ENCODE data around the gene CLDN9. TPM values are rescaled to one million over a fixed set of nuclear protein-coding genes. Genes with fewer than 3 reads are reported as not detected.

The CLDN9 gene
- total and polyA plus RNA-seq, 9 of the 15 experiments (the other 6 are each of a cell fraction or from before 2014, with no cell fraction given): 0.12 to 0.44 (median 0.22) TPM; not detected in 4

GRCh38 chr16:3028716-3029319 lies 16.1 kb downstream of the CLDN9 start (continued):
- TF ChIP-seq HOMEZ (CRISPR knock-in tag; IDR thresholded peaks at IDR 0.05): no peak
- peak; percentile 25 for TF ChIP-seq GTF3C2 (IDR thresholded peaks at IDR 0.05; ENCODE audit: borderline replicate concordance, extremely low read depth, insufficient read length)
- TF ChIP-seq SMARCA5 (IDR thresholded peaks at IDR 0.05): peak; percentile 73; the same call in 1 of the 2 replicates
- no peak for TF ChIP-seq ZNF395 (CRISPR knock-in tag; IDR thresholded peaks at IDR 0.05)
- TF ChIP-seq MBD2 (IDR thresholded peaks at IDR 0.05; ENCODE audit: borderline replicate concordance, low read depth): no peak
- no peak for TF ChIP-seq SIRT6 (IDR thresholded peaks at IDR 0.05; ENCODE audit: low read depth, low read length)
- TF ChIP-seq TAF7 (tag; IDR thresholded peaks at IDR 0.05): no peak
- peak; percentile 90 for TF ChIP-seq ZNF436 (CRISPR knock-in tag; IDR thresholded peaks at IDR 0.05)
- TF ChIP-seq MIER1 (IDR thresholded peaks at IDR 0.05; ENCODE audit: low read depth): no peak
- TF ChIP-seq FOXK1 (CRISPR knock-in tag; IDR thresholded peaks at IDR 0.05; ENCODE audit: borderline replicate concordance): no peak
- TF ChIP-seq SAP30 (IDR thresholded peaks at IDR 0.05; ENCODE audit: borderline replicate concordance, insufficient read depth, low read depth, low read length, poor library complexity, severe bottlenecking): no peak
- no peak for TF ChIP-seq JUN (IDR thresholded peaks at IDR 0.05; ENCODE audit: borderline replicate concordance, low read depth, low read length)
- no peak for TF ChIP-seq JUN (CRISPR knock-in tag; IDR thresholded peaks at IDR 0.05; ENCODE audit: borderline replicate concordance)
- TF ChIP-seq FOXJ2 (tag; IDR thresholded peaks at IDR 0.05): no peak
- TF ChIP-seq KLF16 (IDR thresholded peaks at IDR 0.05): no peak
- TF ChIP-seq CEBPB (tag; IDR thresholded peaks at IDR 0.05): no peak
- no peak for TF ChIP-seq RNF2 (IDR thresholded peaks at IDR 0.05)
- TF ChIP-seq MAFK (IDR thresholded peaks at IDR 0.05; ENCODE audit: low read length): no peak
- TF ChIP-seq STAG1 (CRISPR knock-in tag; IDR thresholded peaks at IDR 0.05; ENCODE audit: borderline replicate concordance): 0 out of 2 replicates have a peak, but pooled peaks have one; percentile 9
- peak; percentile 67; the same call in 1 of the 2 replicates for TF ChIP-seq HDAC2 (IDR thresholded peaks at IDR 0.05)
